Renal pelvis (tissue), 4 donors: ENCODE data around the gene SLC7A10. TPM values are rescaled to one million over a fixed set of nuclear protein-coding genes. Genes with fewer than 3 reads are reported as not detected.
"Not testable (repeated sequence)": the region's sequence is repeated elsewhere in the genome, so short reads cannot be mapped to it uniquely, and the experiment has no call there.

Experiments used
- DNase-seq: peaks from one replicate; pipeline ENCODE4 v3.0.0-alpha.2; 2013
- polyA plus RNA-seq, 3 donors: library from polyadenylated mRNA; unstranded; fragments of 120-200 nt; gene quantifications; one replicate each; pipeline ENCODE4 v1.2.1, GENCODE V29; 2013; ENCODE audit not compliant: insufficient read length in 3 of 3

The SLC7A10 gene
- polyA plus RNA-seq, 3 donors, result 0.24 to 0.52 (median 0.36) TPM

DNA sequence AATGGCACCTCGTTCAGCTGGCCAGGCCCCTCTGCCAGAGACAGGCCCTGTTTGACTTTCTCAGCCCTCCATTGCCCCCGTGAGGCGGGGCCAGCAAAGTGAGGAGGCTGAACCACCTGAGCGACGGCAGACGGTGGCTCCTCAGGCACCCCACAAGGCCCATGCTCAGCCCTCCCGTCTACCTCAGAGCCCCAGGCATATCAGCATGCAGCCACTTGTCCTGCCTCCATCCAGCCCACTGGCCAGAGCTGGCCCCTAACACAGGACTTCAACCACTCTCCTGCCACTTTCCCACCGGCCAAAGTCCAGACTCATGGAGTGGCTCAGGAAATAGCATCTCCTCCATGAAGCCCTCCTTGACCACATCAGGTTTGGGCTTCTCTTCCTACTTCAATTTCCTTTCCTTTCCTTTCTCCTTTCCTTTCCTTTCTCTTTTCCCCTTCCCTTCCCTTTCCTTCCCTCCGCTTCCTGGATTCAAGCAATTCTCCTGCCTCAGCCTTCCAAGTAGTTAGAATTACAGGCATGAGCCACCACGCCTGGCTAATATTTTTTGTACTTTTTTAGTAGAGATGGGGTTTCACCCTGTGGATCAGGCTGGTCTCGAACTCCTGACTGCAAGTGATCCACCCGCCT, 9.3 kb downstream of the SLC7A10 start:
- DNase-seq, result no peak

DNA sequence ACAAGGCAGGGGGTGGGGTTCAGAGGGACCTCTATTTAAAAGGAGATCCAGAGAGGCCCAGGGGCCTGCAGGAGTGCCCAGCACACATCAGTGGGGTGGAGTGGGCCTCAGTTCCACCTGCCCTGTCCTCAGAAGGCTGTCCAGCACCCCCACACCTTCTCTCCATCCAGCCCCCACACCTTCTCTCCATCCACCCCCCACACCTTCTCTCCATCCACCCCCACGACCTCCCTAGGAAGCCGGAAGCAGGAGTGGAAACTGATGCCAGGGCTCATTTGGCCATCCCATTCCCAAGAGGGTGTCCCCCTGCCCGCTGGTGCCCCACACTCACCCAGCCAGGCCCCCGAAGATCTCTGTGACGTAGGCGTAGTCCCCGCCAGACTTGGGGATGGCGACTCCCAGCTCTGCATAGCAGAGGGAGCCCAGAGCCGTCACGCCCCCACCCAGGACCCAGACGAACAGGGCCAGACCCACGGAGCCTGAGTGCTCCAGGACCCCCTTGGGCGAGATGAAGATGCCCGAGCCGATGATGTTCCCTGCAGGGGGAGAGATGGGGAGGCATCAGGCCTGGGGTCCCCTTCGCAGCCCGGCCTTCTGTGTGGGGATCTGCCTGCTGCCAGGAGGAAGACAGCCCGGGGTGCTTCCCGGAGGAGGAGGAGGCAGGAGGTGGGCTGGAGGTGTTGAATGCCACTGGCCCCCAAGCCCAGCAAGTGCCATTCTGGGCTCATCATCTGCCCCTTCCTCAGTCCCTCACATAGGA, 10.0 kb downstream of the SLC7A10 start:
- DNase-seq, result no peak

DNA sequence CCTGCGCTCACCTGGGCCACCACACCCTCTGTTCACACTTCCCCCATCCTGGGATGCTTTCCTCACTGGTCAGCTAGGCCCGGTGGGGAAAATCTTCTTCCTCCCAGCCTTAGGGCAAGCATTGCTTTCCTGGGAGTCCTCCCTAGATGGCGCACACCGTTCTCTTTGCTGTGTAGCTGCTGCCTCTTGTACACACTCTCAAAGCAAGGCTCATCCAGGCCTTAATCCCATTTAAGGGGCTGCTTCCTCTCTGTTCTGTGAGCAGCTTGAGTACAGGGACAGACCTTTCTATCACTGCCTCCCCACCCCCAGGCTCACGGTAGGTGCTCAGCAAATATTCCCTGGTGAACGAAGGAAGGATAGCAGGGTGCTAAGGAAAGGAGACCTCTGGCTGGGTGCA, 11.1 kb downstream of the SLC7A10 start:
- DNase-seq, result no peak

DNA sequence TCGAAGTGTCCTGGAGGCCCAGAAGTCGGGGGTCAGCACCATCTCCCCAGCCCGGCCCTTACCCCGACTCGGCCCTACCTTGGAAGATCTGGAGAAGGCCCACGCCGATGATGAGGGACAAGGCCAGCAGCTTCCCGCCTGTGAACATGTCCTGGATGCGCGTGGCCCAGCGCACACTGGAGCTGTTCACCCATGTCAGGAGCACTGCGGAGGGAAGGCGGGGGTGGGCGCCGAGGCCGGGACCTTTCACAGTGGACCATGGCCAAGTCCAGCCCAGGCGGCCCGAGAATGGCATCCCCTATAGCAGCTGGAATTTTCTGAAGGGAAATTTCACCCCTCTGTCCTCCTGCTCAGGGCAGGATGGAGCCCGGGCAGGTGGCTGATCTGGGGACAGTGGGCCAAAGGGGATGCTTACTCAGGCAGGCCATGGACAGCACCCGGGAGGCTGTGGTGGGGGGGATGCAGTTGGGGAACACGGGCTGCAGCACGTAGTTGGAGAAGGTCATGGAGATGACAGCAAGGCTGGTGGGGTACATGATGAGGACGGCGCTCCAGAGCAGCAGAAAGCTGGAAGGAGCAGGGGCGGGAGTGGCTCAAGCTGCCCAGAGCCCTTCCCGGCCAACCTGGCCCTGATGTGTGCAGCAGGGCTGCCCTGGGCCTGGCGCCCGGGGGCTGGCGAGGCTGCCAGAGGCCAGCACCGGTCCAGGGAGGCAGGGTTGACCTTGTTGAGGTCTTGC, 13.0 kb downstream of the SLC7A10 start:
- no peak for DNase-seq

DNA sequence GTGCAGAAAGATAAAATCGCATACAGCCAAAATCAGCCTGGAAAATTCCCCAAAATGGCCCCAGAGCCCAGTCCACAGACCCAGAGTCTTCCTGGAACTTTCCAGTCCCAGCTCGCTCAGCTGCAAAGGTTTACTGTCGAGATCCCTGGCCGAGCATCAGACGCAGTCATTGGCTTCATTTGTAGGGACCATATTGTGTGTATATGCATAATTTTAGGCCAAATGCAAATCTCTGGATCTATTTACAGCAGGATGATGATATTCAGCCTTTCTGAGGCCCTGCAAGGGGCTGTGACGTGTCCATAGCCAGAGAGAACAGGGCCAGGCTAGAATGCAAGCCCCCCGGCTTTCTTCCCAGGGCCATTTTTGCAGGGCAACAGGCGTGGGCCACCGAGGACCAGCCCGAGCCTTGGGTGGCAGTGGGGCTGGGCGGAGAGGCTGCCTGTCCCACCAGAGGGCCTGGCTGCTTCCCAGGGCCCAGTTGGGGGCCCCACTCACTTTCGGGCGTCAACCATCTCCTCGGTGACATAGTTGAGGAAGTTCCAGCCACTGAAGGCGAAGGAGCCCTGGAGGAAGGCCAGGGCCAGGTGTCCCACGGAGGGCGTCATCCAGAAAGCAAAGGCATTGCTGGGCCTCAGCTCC, 13.7 kb downstream of the SLC7A10 start:
- no peak for DNase-seq

DNA sequence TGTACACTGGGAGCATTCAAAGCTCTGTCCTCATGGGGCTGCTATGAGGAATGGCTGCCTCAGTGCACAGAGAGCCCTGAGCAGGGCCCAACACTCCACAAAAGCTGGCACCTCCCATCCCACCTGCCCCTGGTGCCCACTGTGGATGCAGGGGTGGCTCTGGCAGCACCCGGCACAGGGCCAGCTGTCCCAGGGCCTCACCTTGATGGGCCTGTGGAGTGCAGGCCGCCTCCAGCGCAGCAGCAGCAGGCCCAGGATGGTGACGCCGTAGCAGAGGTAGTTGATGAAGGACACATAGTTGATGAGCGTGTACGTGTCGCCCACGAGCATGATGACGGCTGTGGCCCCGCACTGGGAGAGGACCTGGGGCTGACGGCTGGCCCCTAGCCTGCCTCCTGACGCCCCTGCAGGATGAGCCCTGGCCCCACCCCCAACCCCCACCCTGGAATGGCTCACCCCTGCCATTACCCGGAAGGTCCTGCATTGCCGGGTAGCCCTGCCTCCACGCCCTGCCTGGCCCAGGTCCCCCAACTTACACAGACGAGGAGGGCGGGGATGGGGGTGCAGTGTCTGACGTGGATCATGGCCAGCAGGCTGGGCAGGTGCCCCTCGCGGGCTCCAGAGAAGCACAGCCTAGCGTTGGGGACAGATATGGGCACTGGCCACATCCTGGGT, 15.2 kb downstream of the SLC7A10 start:
- no peak for DNase-seq

DNA sequence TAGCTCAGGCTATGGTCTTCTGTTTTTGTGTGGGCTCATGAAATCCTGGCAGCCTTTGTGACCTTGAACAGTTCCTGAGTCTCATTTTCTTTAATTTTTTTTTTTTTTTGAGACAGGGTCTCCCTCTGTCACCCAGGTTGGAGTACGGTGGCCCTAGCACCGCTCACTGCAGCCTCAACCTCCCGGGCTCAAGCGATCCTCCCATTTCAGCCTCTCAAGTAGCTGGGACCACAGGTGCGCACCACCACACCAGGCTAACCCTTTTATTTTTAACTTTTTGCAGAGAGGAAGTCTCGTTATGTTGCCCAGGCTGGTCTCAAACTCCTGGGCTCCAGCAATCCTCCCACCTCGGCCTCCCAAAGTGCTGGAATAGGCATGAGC, 15.8 kb downstream of the SLC7A10 start:
- not testable (repeated sequence) for DNase-seq

DNA sequence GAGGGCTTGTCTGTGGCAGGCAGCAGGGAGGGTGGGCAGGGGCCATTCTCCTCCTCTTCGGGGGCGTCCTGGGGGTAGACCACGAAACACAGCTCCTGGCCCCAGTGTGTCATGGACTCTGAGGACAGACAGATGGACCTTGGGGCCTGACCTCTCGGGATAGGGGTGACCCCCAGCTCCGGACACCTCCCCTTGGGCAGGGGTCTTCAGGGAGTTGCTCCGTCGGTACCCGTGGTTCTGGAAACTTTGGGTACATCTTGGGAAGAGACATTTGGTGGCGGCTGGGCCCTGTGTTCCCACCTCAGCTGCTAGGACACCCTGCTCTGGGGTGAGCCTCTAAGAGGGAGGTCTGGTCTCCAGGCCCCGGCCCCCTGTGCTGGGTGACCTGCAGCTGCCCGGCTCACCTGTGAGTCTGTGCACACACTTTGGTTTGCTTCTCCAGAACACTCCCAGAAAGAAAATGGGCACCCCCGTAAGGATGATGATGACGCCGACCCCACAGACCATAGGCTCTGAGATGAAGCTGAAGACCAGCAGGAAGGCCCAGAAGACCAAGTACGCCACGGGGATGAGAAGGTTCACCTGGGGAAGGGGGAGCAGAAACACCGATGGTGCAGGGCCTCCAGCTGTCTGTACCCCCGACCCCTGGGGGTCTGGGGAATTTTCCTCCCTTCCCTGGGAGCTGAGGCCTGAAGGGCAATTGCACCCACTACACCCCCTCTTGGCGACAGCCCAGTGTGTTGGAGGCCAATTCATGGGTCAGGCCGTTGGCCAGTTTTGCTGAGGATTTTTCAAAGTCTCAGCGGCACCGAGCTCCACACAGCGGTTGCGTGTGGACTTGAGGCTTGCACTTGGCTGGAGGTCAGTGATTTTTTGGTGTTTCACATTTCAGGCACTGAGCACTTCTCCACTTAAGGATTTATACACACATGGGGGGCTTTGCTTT, 16.5 kb downstream of the SLC7A10 start:
- no peak for DNase-seq

DNA sequence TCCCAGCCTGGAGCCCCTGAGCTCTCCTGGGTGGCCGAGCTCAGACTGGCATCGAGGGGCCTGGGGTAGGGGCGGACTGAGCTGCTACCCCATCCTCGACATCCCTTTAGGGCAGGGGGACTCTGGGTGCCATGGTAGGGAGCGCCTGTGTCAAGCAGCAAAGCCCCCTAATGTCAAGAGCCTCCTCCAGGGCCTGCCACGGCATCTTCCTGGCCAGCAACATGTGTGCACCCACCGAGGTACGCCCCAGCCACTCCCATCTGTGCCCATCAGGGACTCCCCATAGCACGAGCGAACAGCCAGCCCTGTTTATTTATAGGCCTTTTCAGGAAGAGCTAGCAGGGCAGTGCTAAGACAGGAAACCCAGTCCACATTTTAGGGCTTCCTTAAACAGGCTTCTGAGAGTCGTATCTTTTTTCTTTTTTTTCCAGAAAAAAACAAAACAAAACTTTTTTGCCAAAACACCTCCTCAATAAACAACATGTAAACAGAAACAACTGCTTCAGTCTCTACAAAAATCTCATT, 17.2 kb downstream of the SLC7A10 start:
- DNase-seq, result no peak

DNA sequence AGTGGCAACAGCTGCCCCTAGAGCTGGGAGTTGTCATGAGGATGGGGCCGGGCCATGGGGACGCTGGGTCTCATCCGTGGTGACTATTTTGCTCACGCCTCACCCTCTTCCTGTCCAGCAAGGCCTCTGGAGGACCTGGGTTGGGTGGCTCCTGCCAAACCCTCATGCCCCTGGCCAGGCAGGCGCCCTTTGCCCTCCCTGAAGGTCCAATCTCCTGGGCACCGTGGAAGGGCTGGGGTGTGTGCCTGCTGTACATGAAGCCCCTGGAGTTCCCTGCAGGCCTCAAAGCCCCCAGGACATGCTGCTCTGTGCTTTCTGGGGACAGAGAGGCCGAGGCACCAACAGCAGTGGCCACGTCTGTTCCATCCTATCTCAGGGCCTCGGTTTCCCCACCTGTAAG, 17.7 kb downstream of the SLC7A10 start:
- no peak for DNase-seq

DNA sequence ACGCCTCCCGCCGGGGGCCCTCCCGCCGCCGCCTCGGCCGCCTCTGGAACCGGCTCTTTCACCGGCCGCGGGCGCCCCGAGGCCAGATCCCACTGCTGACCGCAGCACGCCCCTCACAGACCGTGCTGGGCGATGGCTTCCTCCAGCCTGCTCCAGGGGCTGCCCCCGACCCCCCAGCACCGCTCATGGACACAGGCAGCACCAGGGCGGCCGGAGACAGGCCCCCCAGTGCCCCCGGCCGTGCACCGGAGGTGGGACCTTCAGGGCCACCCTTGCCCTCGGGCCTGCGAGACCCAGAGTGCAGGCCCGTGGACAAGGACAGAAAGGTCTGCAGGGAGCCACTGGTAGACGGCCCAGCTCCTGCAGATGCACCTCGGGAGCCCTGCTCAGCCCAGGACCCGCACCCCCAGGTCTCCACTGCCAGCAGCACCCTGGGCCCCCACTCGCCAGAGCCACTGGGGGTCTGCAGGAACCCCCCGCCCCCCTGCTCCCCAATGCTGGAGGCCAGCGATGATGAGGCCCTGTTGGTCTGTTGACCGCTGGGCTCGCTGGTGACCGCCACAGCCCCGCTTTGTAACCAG, 18.5 kb downstream of the SLC7A10 start:
- no peak for DNase-seq

DNA sequence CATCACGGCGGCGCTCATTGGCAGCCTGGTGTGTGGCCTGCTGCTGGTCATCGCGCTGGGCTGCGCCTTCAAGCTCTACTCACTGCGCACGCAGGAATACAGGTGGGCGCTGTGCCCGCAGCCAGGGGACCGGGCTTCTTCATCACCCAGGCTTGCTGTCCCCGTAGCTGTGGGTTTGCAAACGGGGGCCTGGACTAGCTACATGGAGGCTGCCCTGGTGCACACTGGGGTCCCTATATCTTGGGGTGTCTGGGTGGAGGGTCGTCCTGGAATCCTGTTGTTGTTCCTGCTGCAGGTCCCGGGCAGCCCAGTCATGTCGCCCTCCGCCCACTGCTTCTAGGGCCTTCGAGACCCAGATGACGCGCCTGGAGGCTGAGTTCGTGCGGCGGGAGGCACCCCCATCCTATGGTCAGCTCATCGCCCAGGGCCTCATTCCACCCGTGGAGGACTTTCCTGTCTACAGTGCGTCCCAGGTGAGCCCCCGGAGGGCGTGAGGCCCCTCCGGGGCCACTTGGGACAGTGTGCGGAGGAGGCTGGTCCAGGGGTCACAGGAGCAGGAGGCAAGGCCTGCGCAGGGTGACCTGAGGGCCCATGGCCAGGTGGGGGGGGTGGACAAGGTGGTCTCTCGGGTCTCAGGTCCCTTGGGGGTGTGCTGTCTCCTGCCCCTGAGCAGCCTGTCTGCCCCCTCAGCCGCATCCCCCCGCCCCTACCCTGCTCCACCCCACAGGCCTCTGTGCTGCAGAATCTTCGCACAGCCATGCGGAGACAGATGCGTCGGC, 19.2 kb downstream of the SLC7A10 start:
- no peak for DNase-seq

DNA sequence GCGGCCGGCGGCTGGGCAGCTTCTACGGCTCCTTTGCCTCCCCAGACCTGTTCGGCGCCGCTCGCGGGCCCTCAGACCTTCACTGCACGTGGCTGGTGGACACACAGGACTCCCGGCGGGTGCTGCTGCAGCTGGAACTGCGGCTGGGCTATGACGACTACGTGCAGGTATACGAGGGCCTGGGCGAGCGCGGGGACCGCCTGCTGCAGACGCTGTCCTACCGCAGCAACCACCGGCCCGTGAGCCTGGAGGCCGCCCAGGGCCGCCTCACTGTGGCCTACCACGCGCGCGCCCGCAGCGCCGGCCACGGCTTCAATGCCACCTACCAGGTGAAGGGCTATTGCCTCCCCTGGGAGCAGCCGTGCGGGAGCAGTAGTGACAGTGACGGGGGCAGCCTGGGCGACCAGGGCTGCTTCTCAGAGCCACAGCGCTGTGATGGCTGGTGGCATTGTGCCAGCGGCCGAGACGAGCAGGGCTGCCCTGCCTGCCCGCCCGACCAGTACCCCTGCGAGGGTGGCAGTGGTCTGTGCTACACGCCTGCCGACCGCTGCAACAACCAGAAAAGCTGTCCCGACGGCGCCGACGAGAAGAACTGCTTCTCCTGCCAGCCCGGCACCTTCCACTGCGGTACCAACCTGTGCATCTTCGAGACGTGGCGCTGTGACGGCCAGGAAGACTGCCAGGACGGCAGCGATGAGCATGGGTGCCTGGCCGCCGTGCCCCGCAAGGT, 20.0 kb downstream of the SLC7A10 start:
- no peak for DNase-seq

DNA sequence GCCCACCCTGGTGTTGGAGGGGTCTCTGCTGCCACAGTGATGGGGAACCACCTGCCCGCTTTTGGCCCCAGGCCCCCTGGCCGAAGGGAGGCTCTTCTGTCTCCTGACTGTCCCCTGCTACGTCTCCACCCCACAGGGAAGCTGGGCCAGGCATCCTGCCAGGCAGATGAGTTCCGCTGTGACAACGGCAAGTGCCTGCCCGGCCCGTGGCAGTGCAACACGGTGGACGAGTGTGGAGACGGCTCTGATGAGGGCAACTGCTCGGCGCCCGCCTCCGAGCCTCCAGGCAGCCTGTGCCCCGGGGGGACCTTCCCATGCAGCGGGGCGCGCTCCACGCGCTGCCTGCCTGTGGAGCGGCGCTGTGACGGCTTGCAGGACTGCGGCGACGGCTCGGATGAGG, 20.5 kb downstream of the SLC7A10 start:
- no peak for DNase-seq

DNA sequence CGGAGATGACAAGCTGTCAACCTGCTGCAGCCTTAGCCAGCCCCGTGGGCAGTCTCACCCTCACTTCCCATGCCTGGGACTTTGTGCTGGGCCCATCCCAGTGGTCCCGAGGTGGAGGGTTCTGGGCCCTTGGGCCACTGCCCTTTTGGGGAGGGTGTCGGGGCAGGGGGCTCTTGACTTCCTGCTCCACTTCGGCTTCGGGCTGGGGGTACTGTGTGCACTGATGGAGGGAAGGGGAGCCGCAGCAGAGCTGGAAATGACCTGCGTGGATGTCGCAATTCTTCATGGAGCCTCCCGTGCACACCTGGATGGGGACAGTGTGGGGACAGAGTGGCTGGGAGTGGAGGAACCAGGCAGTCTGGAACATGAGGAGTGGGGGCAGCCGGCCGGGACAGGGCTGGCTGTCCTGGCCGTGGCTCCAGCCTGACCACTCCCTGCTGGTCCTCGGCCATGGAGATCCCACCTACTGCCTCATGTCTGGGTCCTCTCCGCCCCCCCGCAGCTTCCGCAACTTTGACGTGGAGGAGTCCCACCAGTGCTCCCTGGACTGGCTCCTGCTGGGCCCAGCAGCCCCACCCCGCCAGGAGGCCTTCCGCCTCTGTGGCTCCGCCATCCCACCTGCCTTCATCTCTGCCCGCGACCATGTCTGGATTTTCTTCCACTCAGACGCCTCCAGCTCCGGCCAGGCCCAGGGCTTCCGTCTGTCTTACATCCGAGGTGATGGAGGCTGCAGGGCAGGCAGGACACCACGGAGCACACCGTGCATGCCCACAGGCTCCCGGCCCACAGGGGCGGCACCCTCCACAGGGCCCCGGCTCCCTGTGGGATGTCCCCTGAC, 21.3 kb downstream of the SLC7A10 start:
- DNase-seq, result no peak

DNA sequence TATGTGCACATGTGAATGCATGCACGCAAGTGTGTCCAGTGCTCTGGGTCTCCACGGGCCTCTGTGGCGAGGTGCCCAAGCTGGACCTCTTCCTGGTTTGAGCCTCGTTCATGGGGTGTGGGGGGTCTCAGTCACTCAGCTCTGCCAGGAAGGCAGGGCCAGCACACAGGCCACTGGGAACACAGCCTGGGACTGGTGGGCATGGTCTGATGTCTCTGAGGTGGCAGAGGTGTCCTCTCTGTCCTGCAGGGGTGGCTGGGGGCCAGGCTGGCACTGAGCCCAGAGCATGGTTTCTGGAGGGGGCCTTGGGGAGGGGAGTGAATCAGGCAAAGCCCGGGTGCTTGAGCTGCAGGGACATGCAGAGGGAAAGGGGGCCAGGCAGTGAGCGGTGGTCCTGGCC, 22.1 kb downstream of the SLC7A10 start:
- no peak for DNase-seq
